OCI-LY7 (cell line): ENCODE data around the gene CLTB.

Source experiments
- EZH2phosphoT487 ChIP-seq: fragments of 200-600 bp; sonication (generic); IDR thresholded peaks from 2 replicates; pipeline ENCODE4 v1.6.1; 2018; ENCODE audit warnings: low read depth, borderline replicate concordance, mild to moderate bottlenecking, mixed run types, antibody characterized with exemption, low read length, moderate library complexity, mixed read lengths
- TF ChIP-seq, protein P1 (sequence below): fragments of 200-600 bp; sonication (generic); conservative IDR thresholded peaks from 2 replicates; pipeline ENCODE4 v1.5.1; 2014; ENCODE audit warnings: mild to moderate bottlenecking, antibody characterized with exemption, low read length, moderate library complexity, mixed read lengths

DNA sequence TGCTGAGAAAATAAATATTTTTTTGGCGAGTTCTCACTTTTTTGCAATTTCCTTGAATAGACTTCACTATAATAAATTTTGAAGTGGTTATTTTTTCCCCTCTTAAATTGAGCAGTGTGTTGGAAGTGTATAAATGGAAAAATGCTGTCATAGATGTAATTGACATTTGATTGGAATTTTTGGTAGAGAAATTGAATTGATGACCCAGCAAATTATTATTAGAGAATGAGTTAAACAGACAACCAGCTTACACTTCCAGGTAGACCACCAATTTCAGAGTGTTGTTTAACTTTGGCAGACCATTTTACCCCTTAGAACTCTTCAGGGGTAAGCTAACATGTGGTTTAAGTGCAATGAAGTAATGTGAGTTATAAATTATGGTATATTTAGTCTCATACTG, 33.7 kb upstream of the CLTB start:
- TF ChIP-seq, protein P1, sequence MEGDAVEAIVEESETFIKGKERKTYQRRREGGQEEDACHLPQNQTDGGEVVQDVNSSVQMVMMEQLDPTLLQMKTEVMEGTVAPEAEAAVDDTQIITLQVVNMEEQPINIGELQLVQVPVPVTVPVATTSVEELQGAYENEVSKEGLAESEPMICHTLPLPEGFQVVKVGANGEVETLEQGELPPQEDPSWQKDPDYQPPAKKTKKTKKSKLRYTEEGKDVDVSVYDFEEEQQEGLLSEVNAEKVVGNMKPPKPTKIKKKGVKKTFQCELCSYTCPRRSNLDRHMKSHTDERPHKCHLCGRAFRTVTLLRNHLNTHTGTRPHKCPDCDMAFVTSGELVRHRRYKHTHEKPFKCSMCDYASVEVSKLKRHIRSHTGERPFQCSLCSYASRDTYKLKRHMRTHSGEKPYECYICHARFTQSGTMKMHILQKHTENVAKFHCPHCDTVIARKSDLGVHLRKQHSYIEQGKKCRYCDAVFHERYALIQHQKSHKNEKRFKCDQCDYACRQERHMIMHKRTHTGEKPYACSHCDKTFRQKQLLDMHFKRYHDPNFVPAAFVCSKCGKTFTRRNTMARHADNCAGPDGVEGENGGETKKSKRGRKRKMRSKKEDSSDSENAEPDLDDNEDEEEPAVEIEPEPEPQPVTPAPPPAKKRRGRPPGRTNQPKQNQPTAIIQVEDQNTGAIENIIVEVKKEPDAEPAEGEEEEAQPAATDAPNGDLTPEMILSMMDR = no peak
- no peak for TF ChIP-seq EZH2phosphoT487
